ENCODE data around the gene WDR7. TPM values are rescaled to one million over a fixed set of nuclear protein-coding genes. Genes with fewer than 3 reads are reported as not detected.
A peak's percentile ranks its signal among the peaks of the same experiment; 100 is the strongest.

The WDR7 gene
- total and polyA plus RNA-seq, 9 of the 15 experiments (the other 6 are each of a cell fraction or from before 2014, with no cell fraction given) = 1.4 to 9.4 (median 5.3) TPM

DNA sequence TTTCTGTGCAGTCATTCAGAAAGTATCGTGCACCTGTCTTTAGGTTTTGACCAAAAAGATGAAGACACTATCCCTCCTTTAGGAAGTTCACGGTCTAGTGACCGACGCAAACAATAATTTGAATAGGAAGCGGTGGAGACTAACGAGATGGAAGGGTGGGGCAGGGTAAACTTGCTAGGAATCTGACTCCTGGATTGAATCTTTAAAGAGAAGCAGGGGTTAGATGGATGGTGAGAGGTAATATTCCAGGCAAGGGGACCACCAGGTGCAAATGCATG is 12.1 kb upstream of the WDR7 start:
- ChIA-PET CTCF (ENCODE audit: low intra/inter-chr PET ratio) (no interaction called here), POLR2A (no interaction called here)
- peaks cover 0 to 2% of the 10 kb centered on the region in 2 experiments; a peak in 3 of 5 replicates for H3K4me1 ChIP-seq (replicated peaks in 1 of 2; ENCODE audit: control insufficient read depth in 2 of 2, insufficient read depth in 2 of 2, low read length in 2 of 2)
- no peaks in the 10 kb centered on the region for H3K9me1 ChIP-seq (ENCODE audit: control insufficient read depth, insufficient read depth, low read length)
- peaks cover 15% of the 10 kb centered on the region; the same call in 2 of the 3 replicates for H3K36me3 ChIP-seq (ENCODE audit: control insufficient read depth, insufficient read depth, low read length)
- H2AFZ ChIP-seq (ENCODE audit: low read depth, low read length) = peak overlapping the region; percentile 92
- in situ Hi-C loops (cut with MboI) (no loop called here), intact Hi-C loops (cut with micrococcal nuclease) (loop anchor here (10.0 kb wide), 1 partner anchor 1254 kb away; no protein-coding TSS in a partner anchor)
- no TSS peak for BruUV-seq (replicated peaks)
- H3K4me3 ChIP-seq = 0 out of 2 replicates have a peak overlapping the region, but pooled peaks have one; percentile 2
- ATAC-seq (no peak), FAIRE-seq (no peak), DNase-seq (ENCODE audit: extremely low read depth in 1 of 4, low spot score in 3 of 4) (no peak)
- peak overlapping the region in 1 of 2 experiments; percentile 48; a peak in 1 of 4 replicates for H3K9ac ChIP-seq (ENCODE audit: insufficient read depth in 1 of 2, low read depth in 2 of 2, low read length in 2 of 2)
- H3K27ac ChIP-seq (ENCODE audit: extremely low read depth, low read depth, low read length) = peak overlapping the region; percentile 73
- 77% methylated on average over 6 of the region's 6 CpGs for WGBS (ENCODE audit: insufficient coverage, low coverage, missing lambda C conversion rate)
- no peak for TF ChIP-seq SMAD2 (IDR thresholded peaks at IDR 0.05; ENCODE audit: low read depth, low read length)
- TF ChIP-seq, protein P1, sequence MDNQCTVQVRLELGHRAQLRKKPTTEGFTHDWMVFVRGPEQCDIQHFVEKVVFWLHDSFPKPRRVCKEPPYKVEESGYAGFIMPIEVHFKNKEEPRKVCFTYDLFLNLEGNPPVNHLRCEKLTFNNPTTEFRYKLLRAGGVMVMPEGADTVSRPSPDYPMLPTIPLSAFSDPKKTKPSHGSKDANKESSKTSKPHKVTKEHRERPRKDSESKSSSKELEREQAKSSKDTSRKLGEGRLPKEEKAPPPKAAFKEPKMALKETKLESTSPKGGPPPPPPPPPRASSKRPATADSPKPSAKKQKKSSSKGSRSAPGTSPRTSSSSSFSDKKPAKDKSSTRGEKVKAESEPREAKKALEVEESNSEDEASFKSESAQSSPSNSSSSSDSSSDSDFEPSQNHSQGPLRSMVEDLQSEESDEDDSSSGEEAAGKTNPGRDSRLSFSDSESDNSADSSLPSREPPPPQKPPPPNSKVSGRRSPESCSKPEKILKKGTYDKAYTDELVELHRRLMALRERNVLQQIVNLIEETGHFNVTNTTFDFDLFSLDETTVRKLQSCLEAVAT (IDR thresholded peaks at IDR 0.05) = 0 out of 4 replicates have a peak, but pooled peaks of 1 of the 2 experiments have one; percentile 19
- peak overlapping the region; percentile 63 for H3K4me2 ChIP-seq (ENCODE audit: insufficient read depth, low read length)
- no peaks in the 10 kb centered on the region for H3K27me3 ChIP-seq (ENCODE audit: control insufficient read depth in 2 of 2, insufficient read depth in 2 of 2, low read length in 2 of 2)
- H3K9me3 ChIP-seq (replicated peaks; ENCODE audit: control insufficient read depth, insufficient read depth, low read depth, low read length) = peaks cover 4% of the 10 kb centered on the region; the same call in 1 of the 2 replicates
- H4K20me1 ChIP-seq (replicated peaks; ENCODE audit: control insufficient read depth, insufficient read depth, low read length) = peaks cover 9% of the 10 kb centered on the region; the same call in 1 of the 2 replicates
- peaks cover 44% of the 10 kb centered on the region for H3K79me2 ChIP-seq (ENCODE audit: control insufficient read depth, insufficient read depth, low read length)

DNA sequence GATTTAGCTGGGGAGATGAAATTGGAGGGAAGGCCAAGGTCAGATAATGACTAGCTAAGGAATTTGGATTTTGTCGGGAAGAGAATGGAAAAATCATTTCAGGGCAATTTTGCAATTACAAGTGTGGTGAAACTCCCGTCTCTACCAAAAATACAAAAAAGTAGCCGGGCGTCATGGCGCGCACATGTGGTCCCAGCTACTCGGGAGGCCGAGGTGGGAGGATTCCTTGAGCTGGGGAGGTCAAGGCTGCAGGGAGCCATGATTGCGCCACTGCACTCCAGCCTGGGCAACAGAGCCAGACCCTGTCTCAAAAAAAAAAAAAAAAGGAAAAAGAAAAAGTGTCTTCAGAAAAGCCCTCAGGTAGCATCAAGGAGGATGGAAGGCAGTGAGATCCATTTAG is 11.6 kb upstream of the WDR7 start:
- CTCF ChIA-PET (ENCODE audit: low intra/inter-chr PET ratio) = no interaction called here
- POLR2A ChIA-PET = no interaction called here
- H2AFZ ChIP-seq (ENCODE audit: low read depth, low read length) = peak overlapping the region; percentile 92; the same call in 1 of the 2 replicates
- 86% methylated on average over 2 of the region's 9 CpGs for WGBS (ENCODE audit: insufficient coverage, low coverage, missing lambda C conversion rate)
- intact Hi-C loops (cut with micrococcal nuclease) (loop anchor here (10.0 kb wide), 1 partner anchor 1255 kb away; no protein-coding TSS in a partner anchor), in situ Hi-C loops (cut with MboI) (no loop called here)
- no peak overlapping the region for H3K9ac ChIP-seq (ENCODE audit: insufficient read depth in 1 of 2, low read depth in 2 of 2, low read length in 2 of 2)
- peaks cover 11% of the 10 kb centered on the region; the same call in 2 of the 3 replicates for H3K36me3 ChIP-seq (ENCODE audit: control insufficient read depth, insufficient read depth, low read length)
- H3K4me2 ChIP-seq (ENCODE audit: insufficient read depth, low read length) = no peak overlapping the region
- peaks cover 38% of the 10 kb centered on the region for H3K79me2 ChIP-seq (ENCODE audit: control insufficient read depth, insufficient read depth, low read length)
- peaks cover 5% of the 10 kb centered on the region; the same call in 1 of the 2 replicates for H4K20me1 ChIP-seq (replicated peaks; ENCODE audit: control insufficient read depth, insufficient read depth, low read length)
- TF ChIP-seq, protein P2, sequence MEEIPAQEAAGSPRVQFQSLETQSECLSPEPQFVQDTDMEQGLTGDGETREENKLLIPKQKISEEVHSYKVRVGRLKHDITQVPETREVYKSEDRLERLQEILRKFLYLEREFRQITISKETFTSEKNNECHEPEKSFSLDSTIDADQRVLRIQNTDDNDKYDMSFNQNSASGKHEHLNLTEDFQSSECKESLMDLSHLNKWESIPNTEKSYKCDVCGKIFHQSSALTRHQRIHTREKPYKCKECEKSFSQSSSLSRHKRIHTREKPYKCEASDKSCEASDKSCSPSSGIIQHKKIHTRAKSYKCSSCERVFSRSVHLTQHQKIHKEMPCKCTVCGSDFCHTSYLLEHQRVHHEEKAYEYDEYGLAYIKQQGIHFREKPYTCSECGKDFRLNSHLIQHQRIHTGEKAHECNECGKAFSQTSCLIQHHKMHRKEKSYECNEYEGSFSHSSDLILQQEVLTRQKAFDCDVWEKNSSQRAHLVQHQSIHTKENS (CRISPR knock-in tag; IDR thresholded peaks at IDR 0.05) = no peak
- TF ChIP-seq MED1 (CRISPR knock-in tag; IDR thresholded peaks at IDR 0.05; ENCODE audit: borderline replicate concordance) = no peak
- no peak for TF ChIP-seq SNRNP70 (optimal IDR thresholded peaks at IDR 0.05; ENCODE audit: low read depth, low read length)
- no peak for TF ChIP-seq ZNF384 (IDR thresholded peaks at IDR 0.05; ENCODE audit: low read depth, low read length)
- no peak for FAIRE-seq
- no peaks in the 10 kb centered on the region for H3K27me3 ChIP-seq (ENCODE audit: control insufficient read depth in 2 of 2, insufficient read depth in 2 of 2, low read length in 2 of 2)
- H3K4me3 ChIP-seq = no peak overlapping the region
- no peak overlapping the region for H3K27ac ChIP-seq (ENCODE audit: extremely low read depth, low read depth, low read length)
- ATAC-seq = no peak
- peaks cover 4% of the 10 kb centered on the region; the same call in 1 of the 2 replicates for H3K9me3 ChIP-seq (replicated peaks; ENCODE audit: control insufficient read depth, insufficient read depth, low read depth, low read length)
- H3K4me1 ChIP-seq (replicated peaks in 1 of 2; ENCODE audit: control insufficient read depth in 2 of 2, insufficient read depth in 2 of 2, low read length in 2 of 2) = peaks cover 0 to 2% of the 10 kb centered on the region in 2 experiments; a peak in 3 of 5 replicates
- no peak for DNase-seq (ENCODE audit: extremely low read depth in 1 of 4, low spot score in 3 of 4)
- no TSS peak for BruUV-seq (replicated peaks)
- no peaks in the 10 kb centered on the region for H3K9me1 ChIP-seq (ENCODE audit: control insufficient read depth, insufficient read depth, low read length)

Measured in K562 (cell line).